Measurements from ENCODE around the gene USP7.

GRCh38 chr16:8998108-8998507 lies 34.4 kb upstream of the USP7 start:
- TF ChIP-seq CTCF (IDR thresholded peaks at IDR 0.05) (no peak), EP300 (IDR thresholded peaks at IDR 0.05) (no peak), POLR2A (IDR thresholded peaks at IDR 0.05) (no peak), POLR2AphosphoS5 (IDR thresholded peaks at IDR 0.05) (no peak)

Data from gastroesophageal sphincter (tissue), 3 donors.